ENCODE data around the gene RAB22A. TPM values are rescaled to one million over a fixed set of nuclear protein-coding genes. Genes with fewer than 3 reads are reported as not detected.

Gene RAB22A
- total RNA-seq, 4 donors from 2014 or later: 16.7 to 26.2 (median 20.8) TPM

GRCh38 chr20:58388882-58389323, 79.4 kb downstream of the RAB22A start, which contains the start of gene VAPB:
Gene VAPB (plus strand): TSS chr20:58389229. CDS start chr20:58389460, 231 bp downstream.
- H3K9me3 ChIP-seq: peaks cover 0 to 5% (median 0%) of the 10 kb centered on the region in 4 donors
- 0% methylated on average over 24 to 37 of the region's 51 CpGs for WGBS, 2 donors

GRCh38 chr20:58389324-58389967, 79.9 kb downstream of the RAB22A start:
- Histone ChIP-seq H3K36me3 (no peaks in the 10 kb centered on the region), H3K27me3 (no peaks in the 10 kb centered on the region), H3K9me3 (peaks cover 0 to 5% (median 0%) of the 10 kb centered on the region in 4 donors), H3K27ac (peak overlapping the region; percentile 85 to 97 (median 96)), H3K4me3 (peak overlapping the region; percentile 77 to 97 (median 87)), H3K4me1 (peaks cover 0 to 47% (median 18%) of the 10 kb centered on the region in 4 donors)
- peak in 1 of 2 donors; percentile 8 for DNase-seq (ENCODE audit: low spot score in 2 of 2)
- 0 to 1% methylated on average over 21 to 29 of the region's 56 CpGs for WGBS, 2 donors
- TF ChIP-seq EP300 (IDR thresholded peaks at IDR 0.05): no peak

More at GRCh38 chr20:58388882-58389323, 79.4 kb downstream of the RAB22A start, which contains the start of gene VAPB:
- Histone ChIP-seq H3K4me3 (peak within 1 kb of the TSS; percentile 77 to 97 (median 87)), H3K27me3 (no peaks in the 10 kb centered on the region), H3K4me1 (peaks cover 0 to 47% (median 18%) of the 10 kb centered on the region in 4 donors), H3K27ac (peak within 1 kb of the TSS; percentile 85 to 97 (median 96)), H3K36me3 (no peaks in the 10 kb centered on the region)
- peak; percentile 86 to 91 for TF ChIP-seq EP300 (IDR thresholded peaks at IDR 0.05)
- TF ChIP-seq CTCF (IDR thresholded peaks at IDR 0.05): peak in 1 of 5 experiments; percentile 39
- TF ChIP-seq POLR2A (IDR thresholded peaks at IDR 0.05): peak; percentile 66 to 76
- peak; percentile 88 to 93 for DNase-seq (ENCODE audit: low spot score in 2 of 2)

GRCh38 chr20:58389968-58390658, 80.6 kb downstream of the RAB22A start:
- Histone ChIP-seq H3K4me1 (peaks cover 0 to 47% (median 18%) of the 10 kb centered on the region in 4 donors), H3K27me3 (no peaks in the 10 kb centered on the region), H3K36me3 (no peaks in the 10 kb centered on the region), H3K27ac (peak overlapping the region; percentile 85 to 97 (median 96)), H3K9me3 (peaks cover 0 to 5% (median 0%) of the 10 kb centered on the region in 4 donors), H3K4me3 (peak overlapping the region; percentile 77 to 97 (median 87))
- 80 to 84% methylated on average over 17 of the region's 17 CpGs for WGBS, 2 donors
- TF ChIP-seq POLR2A (IDR thresholded peaks at IDR 0.05) (no peak), CTCF (IDR thresholded peaks at IDR 0.05) (no peak), EP300 (IDR thresholded peaks at IDR 0.05) (no peak)
- no peak for DNase-seq (ENCODE audit: low spot score in 2 of 2)

GRCh38 chr20:58390659-58391035, 81.1 kb downstream of the RAB22A start:
- Histone ChIP-seq H3K4me1 (peaks cover 0 to 53% (median 18%) of the 10 kb centered on the region in 4 donors), H3K36me3 (no peaks in the 10 kb centered on the region), H3K4me3 (peak overlapping the region in 2 of 4 donors; percentile 86 to 97), H3K27me3 (no peaks in the 10 kb centered on the region), H3K27ac (peak overlapping the region in 1 of 4 donors; percentile 96), H3K9me3 (peaks cover 0 to 5% (median 0%) of the 10 kb centered on the region in 4 donors)
- DNase-seq (ENCODE audit: low spot score in 2 of 2): peak in 1 of 2 donors; percentile 1
- TF ChIP-seq CTCF (IDR thresholded peaks at IDR 0.05): no peak
- no peak for TF ChIP-seq EP300 (IDR thresholded peaks at IDR 0.05)
- no peak for TF ChIP-seq POLR2A (IDR thresholded peaks at IDR 0.05)
- 94 to 96% methylated on average over 8 of the region's 8 CpGs for WGBS, 2 donors

- Histone ChIP-seq H3K9me3 (peaks cover 0 to 5% (median 0%) of the 10 kb centered on the region in 4 donors), H3K4me1 (peaks cover 0 to 59% (median 20%) of the 10 kb centered on the region in 4 donors), H3K4me3 (no peak overlapping the region), H3K27ac (no peak overlapping the region), H3K27me3 (no peaks in the 10 kb centered on the region), H3K36me3 (no peaks in the 10 kb centered on the region)
- DNase-seq (ENCODE audit: low spot score in 2 of 2): no peak
- TF ChIP-seq EP300 (IDR thresholded peaks at IDR 0.05): no peak
- WGBS, 2 donors: 85 to 87% methylated on average over 4 of the region's 4 CpGs
Observed at GRCh38 chr20:58392286-58392685, 82.8 kb downstream of the RAB22A start.

All from tibial nerve (tissue), 4 donors.